ENCODE data around the gene HOXB2.

DNA sequence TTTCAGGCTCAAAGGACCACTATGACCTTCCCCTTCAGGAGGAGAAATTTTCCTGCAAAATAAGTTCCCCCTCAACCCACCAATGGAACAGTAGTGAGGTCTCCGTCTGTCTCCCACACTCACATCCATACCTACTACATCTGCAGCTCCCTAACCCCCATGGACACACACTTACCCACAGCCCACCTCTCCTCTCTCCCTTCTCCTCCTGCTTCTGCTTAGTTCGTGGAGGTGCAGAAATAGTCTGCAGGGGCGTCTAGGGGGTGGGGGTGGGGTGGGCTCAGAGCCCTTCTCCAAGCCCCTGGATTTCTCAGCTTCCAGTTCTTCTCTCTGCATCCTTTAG, 24.3 kb upstream of the HOXB2 start:
- TF ChIP-seq OTX1 (CRISPR knock-in tag; IDR thresholded peaks at IDR 0.05): no peak
- no peak for TF ChIP-seq PHF20 (IDR thresholded peaks at IDR 0.05; ENCODE audit: partially characterized antibody)
- no peak for TF ChIP-seq ZNF589 (CRISPR knock-in tag; IDR thresholded peaks at IDR 0.05; ENCODE audit: low read depth)
- TF ChIP-seq POLR2A (conservative IDR thresholded peaks at IDR 0.05): no peak
